ENCODE data around the gene LRRK1.

LRRK1 gene

DNA sequence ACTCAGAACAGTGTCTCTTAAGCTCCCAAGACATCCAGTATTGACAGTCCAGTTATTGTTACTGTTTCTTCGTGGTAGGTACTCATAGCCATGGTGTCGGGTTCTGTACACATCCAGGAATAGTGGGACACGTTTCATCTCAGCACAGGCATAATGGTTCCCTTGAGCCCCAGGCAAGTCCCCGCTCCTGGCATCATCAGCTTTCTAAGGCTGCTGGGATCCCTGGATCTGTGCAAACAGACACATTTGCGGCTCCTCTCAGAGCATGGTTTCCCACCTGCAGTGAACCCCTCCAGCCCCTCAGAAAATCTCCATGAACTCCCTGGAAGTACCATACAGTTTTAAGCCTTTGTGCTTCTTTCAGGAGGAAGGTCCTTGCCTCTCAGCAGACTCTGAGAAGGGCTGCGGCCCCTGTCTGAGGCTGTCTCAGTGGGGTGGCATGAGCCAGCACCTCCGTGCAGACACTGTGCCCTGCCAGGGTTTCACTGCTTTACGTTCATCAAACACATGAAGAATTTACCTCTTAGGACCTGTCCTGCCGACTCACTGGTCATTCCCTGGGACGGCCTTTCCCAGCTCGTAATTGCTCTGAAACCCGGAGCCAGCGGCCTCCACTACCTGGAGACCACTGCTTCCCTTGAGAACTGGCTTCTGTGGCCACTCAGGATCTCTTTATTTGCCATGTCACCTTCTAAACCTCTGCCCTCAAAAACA, 124.9 kb downstream of the LRRK1 start:
- Histone ChIP-seq H2BK5ac (ENCODE audit: low read length) (no peak overlapping the region), H3K9me3 (replicated peaks in 1 of 2; ENCODE audit: control insufficient read depth in 2 of 2, insufficient read depth in 1 of 2, low read depth in 1 of 2, low read length in 2 of 2) (no peaks in the 10 kb centered on the region), H2AK5ac (ENCODE audit: low read depth, low read length) (no peak overlapping the region), H2BK120ac (ENCODE audit: low read depth, low read length) (no peak overlapping the region), H3K9ac (ENCODE audit: low read depth, low read length, poor library complexity) (no peak overlapping the region), H3K4me1 (ENCODE audit: control insufficient read depth in 2 of 2, insufficient read depth in 1 of 2, low read depth in 1 of 2, low read length in 2 of 2) (peaks cover 0 to 15% of the 10 kb centered on the region in 2 donors), H2AFZ (ENCODE audit: low read length) (no peak overlapping the region), H3K27ac (replicated peaks; ENCODE audit: low read length) (no peak overlapping the region), H3K23ac (ENCODE audit: low read depth, low read length, poor library complexity) (no peak overlapping the region), H3K79me1 (ENCODE audit: low read depth, low read length) (no peaks in the 10 kb centered on the region), H3K18ac (ENCODE audit: low read length) (no peak overlapping the region), H3K27me3 (ENCODE audit: control insufficient read depth in 3 of 3, insufficient read depth in 3 of 3, low read depth in 1 of 3, low read length in 3 of 3) (no peaks in the 10 kb centered on the region), H3K36me3 (replicated peaks in 1 of 2; ENCODE audit: control insufficient read depth in 2 of 2, insufficient read depth in 2 of 2, low read length in 2 of 2) (no peaks in the 10 kb centered on the region), H4K91ac (ENCODE audit: low read depth, low read length, poor library complexity) (no peak overlapping the region), H3K4ac (ENCODE audit: low read length) (no peak overlapping the region), H3K4me2 (ENCODE audit: insufficient read depth, low read length, poor library complexity, severe bottlenecking) (no peak overlapping the region), H2BK15ac (ENCODE audit: low read length) (no peak overlapping the region), H2BK12ac (ENCODE audit: low read length) (no peak overlapping the region), H4K8ac (ENCODE audit: low read depth, low read length) (no peak overlapping the region), H3K14ac (ENCODE audit: low read length) (no peak overlapping the region), H3K4me3 (ENCODE audit: low read length in 2 of 2) (no peak overlapping the region)
- no peak for DNase-seq (ENCODE audit: low spot score)
- no CpG with 5 or more reads among the region's 13 CpGs for WGBS, 2 donors (ENCODE audit: extremely low coverage in 2 of 2, insufficient read length in 2 of 2, insufficient replicate concordance in 1 of 2)

GRCh38 chr15:101044625-101045235, 125.6 kb downstream of the LRRK1 start:
- Histone ChIP-seq H3K27ac (replicated peaks; ENCODE audit: low read length) (no peak overlapping the region), H3K23ac (ENCODE audit: low read depth, low read length, poor library complexity) (no peak overlapping the region), H3K36me3 (replicated peaks in 1 of 2; ENCODE audit: control insufficient read depth in 2 of 2, insufficient read depth in 2 of 2, low read length in 2 of 2) (no peaks in the 10 kb centered on the region), H3K18ac (ENCODE audit: low read length) (no peak overlapping the region), H2BK120ac (ENCODE audit: low read depth, low read length) (no peak overlapping the region), H4K8ac (ENCODE audit: low read depth, low read length) (no peak overlapping the region), H3K27me3 (ENCODE audit: control insufficient read depth in 3 of 3, insufficient read depth in 3 of 3, low read depth in 1 of 3, low read length in 3 of 3) (no peaks in the 10 kb centered on the region), H4K91ac (ENCODE audit: low read depth, low read length, poor library complexity) (no peak overlapping the region), H2BK15ac (ENCODE audit: low read length) (no peak overlapping the region), H3K9ac (ENCODE audit: low read depth, low read length, poor library complexity) (no peak overlapping the region), H3K79me1 (ENCODE audit: low read depth, low read length) (no peaks in the 10 kb centered on the region), H2BK12ac (ENCODE audit: low read length) (no peak overlapping the region), H3K4me1 (ENCODE audit: control insufficient read depth in 2 of 2, insufficient read depth in 1 of 2, low read depth in 1 of 2, low read length in 2 of 2) (peaks cover 0 to 16% of the 10 kb centered on the region in 2 donors), H3K14ac (ENCODE audit: low read length) (no peak overlapping the region), H2AFZ (ENCODE audit: low read length) (no peak overlapping the region), H3K4me3 (ENCODE audit: low read length in 2 of 2) (no peak overlapping the region), H3K4ac (ENCODE audit: low read length) (no peak overlapping the region), H2AK5ac (ENCODE audit: low read depth, low read length) (no peak overlapping the region), H3K9me3 (replicated peaks in 1 of 2; ENCODE audit: control insufficient read depth in 2 of 2, insufficient read depth in 1 of 2, low read depth in 1 of 2, low read length in 2 of 2) (no peaks in the 10 kb centered on the region), H2BK5ac (ENCODE audit: low read length) (no peak overlapping the region), H3K4me2 (ENCODE audit: insufficient read depth, low read length, poor library complexity, severe bottlenecking) (no peak overlapping the region)
- DNase-seq (ENCODE audit: low spot score), result no peak
- no CpG with 5 or more reads among the region's 11 CpGs for WGBS, 2 donors (ENCODE audit: extremely low coverage in 2 of 2, insufficient read length in 2 of 2, insufficient replicate concordance in 1 of 2)

DNA sequence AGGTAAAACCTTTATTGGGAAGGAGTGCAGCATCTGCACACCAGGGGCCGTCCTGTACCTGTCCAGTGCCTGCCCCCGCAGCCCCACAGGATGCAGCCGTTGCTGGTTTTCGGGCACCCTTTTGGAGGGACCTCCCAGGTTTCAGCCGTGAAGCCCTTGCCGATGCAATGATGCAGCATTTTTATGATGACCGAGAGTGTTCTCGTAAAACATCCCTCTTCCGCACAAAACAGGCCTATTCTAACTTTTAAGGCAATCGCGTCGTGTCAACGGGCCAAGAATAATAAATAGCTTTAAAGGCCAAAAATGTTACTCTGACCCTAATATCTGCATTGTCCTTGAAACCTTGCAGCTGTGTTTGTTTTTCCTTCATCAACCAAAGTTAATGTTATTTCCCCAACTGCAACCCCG, 126.1 kb downstream of the LRRK1 start:
- Histone ChIP-seq H2BK15ac (ENCODE audit: low read length) (no peak overlapping the region), H3K36me3 (replicated peaks in 1 of 2; ENCODE audit: control insufficient read depth in 2 of 2, insufficient read depth in 2 of 2, low read length in 2 of 2) (no peaks in the 10 kb centered on the region), H2AFZ (ENCODE audit: low read length) (no peak overlapping the region), H3K27me3 (ENCODE audit: control insufficient read depth in 3 of 3, insufficient read depth in 3 of 3, low read depth in 1 of 3, low read length in 3 of 3) (no peaks in the 10 kb centered on the region), H3K9ac (ENCODE audit: low read depth, low read length, poor library complexity) (no peak overlapping the region), H3K4me1 (ENCODE audit: control insufficient read depth in 2 of 2, insufficient read depth in 1 of 2, low read depth in 1 of 2, low read length in 2 of 2) (peaks cover 0 to 16% of the 10 kb centered on the region in 2 donors), H4K8ac (ENCODE audit: low read depth, low read length) (no peak overlapping the region), H3K4me3 (ENCODE audit: low read length in 2 of 2) (no peak overlapping the region), H3K18ac (ENCODE audit: low read length) (no peak overlapping the region), H3K79me1 (ENCODE audit: low read depth, low read length) (no peaks in the 10 kb centered on the region), H2BK5ac (ENCODE audit: low read length) (no peak overlapping the region), H2BK12ac (ENCODE audit: low read length) (no peak overlapping the region), H4K91ac (ENCODE audit: low read depth, low read length, poor library complexity) (no peak overlapping the region), H2AK5ac (ENCODE audit: low read depth, low read length) (no peak overlapping the region), H3K23ac (ENCODE audit: low read depth, low read length, poor library complexity) (no peak overlapping the region), H3K4ac (ENCODE audit: low read length) (no peak overlapping the region), H3K27ac (replicated peaks; ENCODE audit: low read length) (no peak overlapping the region), H3K9me3 (replicated peaks in 1 of 2; ENCODE audit: control insufficient read depth in 2 of 2, insufficient read depth in 1 of 2, low read depth in 1 of 2, low read length in 2 of 2) (no peaks in the 10 kb centered on the region), H2BK120ac (ENCODE audit: low read depth, low read length) (no peak overlapping the region), H3K4me2 (ENCODE audit: insufficient read depth, low read length, poor library complexity, severe bottlenecking) (no peak overlapping the region), H3K14ac (ENCODE audit: low read length) (no peak overlapping the region)
- WGBS, 2 donors (ENCODE audit: extremely low coverage in 2 of 2, insufficient read length in 2 of 2, insufficient replicate concordance in 1 of 2), result no CpG with 5 or more reads among the region's 14 CpGs
- no peak for DNase-seq (ENCODE audit: low spot score)

GRCh38 chr15:101045835-101046691, 126.9 kb downstream of the LRRK1 start:
- peaks cover 0 to 16% of the 10 kb centered on the region in 2 donors for H3K4me1 ChIP-seq (ENCODE audit: control insufficient read depth in 2 of 2, insufficient read depth in 1 of 2, low read depth in 1 of 2, low read length in 2 of 2)
- H3K14ac ChIP-seq (ENCODE audit: low read length), result no peak overlapping the region
- H2BK5ac ChIP-seq (ENCODE audit: low read length), result no peak overlapping the region
- no peak for DNase-seq (ENCODE audit: low spot score)
- H2BK12ac ChIP-seq (ENCODE audit: low read length), result no peak overlapping the region
- no peak overlapping the region for H3K4me3 ChIP-seq (ENCODE audit: low read length in 2 of 2)
- no peak overlapping the region for H2BK15ac ChIP-seq (ENCODE audit: low read length)
- H3K23ac ChIP-seq (ENCODE audit: low read depth, low read length, poor library complexity), result no peak overlapping the region
- H3K9ac ChIP-seq (ENCODE audit: low read depth, low read length, poor library complexity), result no peak overlapping the region
- no peak overlapping the region for H4K8ac ChIP-seq (ENCODE audit: low read depth, low read length)
- peak overlapping the region; percentile 17 for H2AK5ac ChIP-seq (ENCODE audit: low read depth, low read length)
- H3K27me3 ChIP-seq (ENCODE audit: control insufficient read depth in 3 of 3, insufficient read depth in 3 of 3, low read depth in 1 of 3, low read length in 3 of 3), result no peaks in the 10 kb centered on the region
- no peak overlapping the region for H4K91ac ChIP-seq (ENCODE audit: low read depth, low read length, poor library complexity)
- no peak overlapping the region for H2BK120ac ChIP-seq (ENCODE audit: low read depth, low read length)
- H3K27ac ChIP-seq (replicated peaks; ENCODE audit: low read length), result no peak overlapping the region
- no peak overlapping the region for H3K4me2 ChIP-seq (ENCODE audit: insufficient read depth, low read length, poor library complexity, severe bottlenecking)
- H3K18ac ChIP-seq (ENCODE audit: low read length), result no peak overlapping the region
- no peaks in the 10 kb centered on the region for H3K79me1 ChIP-seq (ENCODE audit: low read depth, low read length)
- no peak overlapping the region for H2AFZ ChIP-seq (ENCODE audit: low read length)
- no peaks in the 10 kb centered on the region for H3K36me3 ChIP-seq (replicated peaks in 1 of 2; ENCODE audit: control insufficient read depth in 2 of 2, insufficient read depth in 2 of 2, low read length in 2 of 2)
- no peaks in the 10 kb centered on the region for H3K9me3 ChIP-seq (replicated peaks in 1 of 2; ENCODE audit: control insufficient read depth in 2 of 2, insufficient read depth in 1 of 2, low read depth in 1 of 2, low read length in 2 of 2)
- no peak overlapping the region for H3K4ac ChIP-seq (ENCODE audit: low read length)
- no CpG with 5 or more reads among the region's 19 CpGs for WGBS, 2 donors (ENCODE audit: extremely low coverage in 2 of 2, insufficient read length in 2 of 2, insufficient replicate concordance in 1 of 2)

Measured in neuronal stem cell (in vitro differentiated cells).